Measurements from ENCODE around the gene RGCC.

Gene RGCC

DNA sequence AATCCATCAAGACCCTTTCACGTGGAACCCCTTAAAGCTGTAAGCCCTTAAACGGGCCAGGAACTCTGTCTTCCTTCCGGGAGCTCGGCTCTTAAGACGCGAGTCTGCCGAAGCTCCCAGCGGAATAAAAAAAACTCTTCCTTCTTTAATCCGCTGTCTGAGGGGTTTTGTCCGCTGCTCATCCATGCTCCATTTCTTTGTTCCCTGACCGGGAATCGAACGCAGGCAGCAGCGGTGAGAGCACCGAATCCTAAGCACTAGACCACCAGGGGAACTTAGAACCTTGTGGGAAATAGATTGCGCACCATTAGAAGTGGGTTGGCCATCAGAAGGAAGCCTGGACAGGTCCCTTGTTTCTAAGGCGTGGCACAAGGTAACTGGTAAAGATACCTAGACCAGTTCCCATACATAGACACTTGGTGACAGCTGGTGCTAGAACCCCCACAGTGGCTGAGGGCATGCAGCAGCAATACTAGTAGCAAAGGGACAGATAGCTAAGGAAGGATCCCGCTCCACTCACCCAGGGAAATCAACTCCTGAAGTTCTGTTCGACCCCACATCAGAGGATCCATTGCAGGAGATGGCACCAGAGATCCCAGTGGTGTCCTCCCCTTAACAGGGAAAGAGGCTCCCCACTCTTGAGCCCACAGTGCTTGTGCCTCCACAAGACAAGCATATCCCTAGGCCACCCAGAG lies 1.5 kb upstream of the RGCC start:
- DNase-seq, result no peak

DNA sequence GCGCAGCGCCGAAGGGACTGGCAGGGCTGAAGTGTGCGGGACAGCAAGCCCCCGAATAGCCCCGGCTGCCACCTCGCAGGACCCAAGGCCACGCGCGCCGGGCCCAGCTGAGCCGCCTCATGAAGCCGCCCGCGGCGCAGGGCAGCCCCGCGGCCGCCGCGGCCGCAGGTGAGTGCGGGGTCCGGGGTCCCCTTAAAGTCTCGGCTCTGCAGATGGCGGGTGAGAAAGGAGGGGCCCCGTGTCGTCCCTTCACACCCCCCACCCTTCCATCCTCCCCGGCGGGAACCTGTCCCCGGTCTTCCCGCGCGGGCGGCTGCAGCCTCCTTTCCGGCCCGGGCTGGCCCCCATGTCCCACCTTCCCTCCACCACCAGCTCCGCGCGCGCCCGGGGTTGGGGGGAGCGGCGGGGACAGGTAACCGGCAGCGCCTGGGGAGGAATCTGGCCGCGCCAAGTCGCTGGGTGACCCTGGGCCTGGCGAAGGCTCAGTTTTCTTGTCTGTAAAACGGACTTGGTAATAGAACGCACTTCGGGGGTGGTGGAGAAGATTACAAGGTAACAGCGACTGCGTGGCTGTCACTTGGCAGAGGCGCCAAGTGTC lies 338 bp downstream of the RGCC start:
- no peak for DNase-seq

DNA sequence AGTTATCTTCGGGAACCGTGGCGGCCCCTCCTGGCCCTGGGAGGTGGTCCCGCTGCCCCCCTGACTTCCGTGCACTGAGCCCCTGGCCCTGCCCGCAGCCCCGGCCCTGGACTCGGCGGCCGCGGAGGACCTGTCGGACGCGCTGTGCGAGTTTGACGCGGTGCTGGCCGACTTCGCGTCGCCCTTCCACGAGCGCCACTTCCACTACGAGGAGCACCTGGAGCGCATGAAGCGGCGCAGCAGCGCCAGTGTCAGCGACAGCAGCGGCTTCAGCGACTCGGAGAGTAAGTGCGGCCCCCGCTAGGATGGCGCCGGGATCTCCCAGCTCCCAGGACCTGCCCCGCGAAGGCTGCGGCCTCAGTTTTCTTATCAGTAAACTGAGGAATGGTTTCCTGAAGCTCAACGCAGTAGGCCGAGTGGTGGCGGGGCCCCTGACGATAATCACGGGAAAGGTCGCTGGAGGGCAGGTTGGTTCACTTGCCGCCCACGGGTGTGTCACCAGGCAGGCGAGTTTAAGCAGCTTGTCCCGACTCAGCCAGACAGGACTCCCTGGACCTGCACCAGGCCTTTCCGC lies 924 bp downstream of the RGCC start:
- no peak for DNase-seq

DNA sequence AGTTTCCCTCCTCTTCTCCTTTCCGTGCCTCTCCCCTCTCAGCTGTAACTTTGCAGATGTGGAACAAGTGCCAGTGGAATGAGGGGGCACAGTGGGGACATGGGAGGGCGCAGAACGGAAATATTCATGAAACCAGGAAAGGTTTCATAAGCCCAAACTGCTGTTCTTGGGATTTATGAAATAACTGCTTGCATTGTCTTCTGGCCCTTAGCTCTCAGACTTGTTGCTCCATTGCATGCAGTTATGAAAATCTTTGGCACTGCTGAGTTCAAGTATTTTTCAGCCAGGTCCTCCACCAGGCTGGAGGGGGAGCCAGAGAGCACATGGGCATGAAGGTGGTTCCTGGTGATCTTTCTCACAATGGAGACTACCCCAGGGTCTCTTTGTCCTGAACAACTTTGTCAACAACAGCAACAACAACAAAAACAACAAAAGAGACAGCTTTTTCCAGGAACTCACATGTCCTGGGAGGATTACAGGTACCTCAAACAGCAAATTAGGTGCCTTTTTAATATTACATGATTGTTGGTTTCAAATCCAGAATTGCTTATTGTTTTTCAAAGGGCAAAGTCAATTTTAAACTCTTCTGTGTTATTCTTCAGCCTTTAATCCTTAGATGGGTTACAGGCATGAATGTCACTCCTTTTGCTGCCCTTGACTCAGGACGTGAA lies 1.5 kb downstream of the RGCC start:
- DNase-seq, result no peak

DNA sequence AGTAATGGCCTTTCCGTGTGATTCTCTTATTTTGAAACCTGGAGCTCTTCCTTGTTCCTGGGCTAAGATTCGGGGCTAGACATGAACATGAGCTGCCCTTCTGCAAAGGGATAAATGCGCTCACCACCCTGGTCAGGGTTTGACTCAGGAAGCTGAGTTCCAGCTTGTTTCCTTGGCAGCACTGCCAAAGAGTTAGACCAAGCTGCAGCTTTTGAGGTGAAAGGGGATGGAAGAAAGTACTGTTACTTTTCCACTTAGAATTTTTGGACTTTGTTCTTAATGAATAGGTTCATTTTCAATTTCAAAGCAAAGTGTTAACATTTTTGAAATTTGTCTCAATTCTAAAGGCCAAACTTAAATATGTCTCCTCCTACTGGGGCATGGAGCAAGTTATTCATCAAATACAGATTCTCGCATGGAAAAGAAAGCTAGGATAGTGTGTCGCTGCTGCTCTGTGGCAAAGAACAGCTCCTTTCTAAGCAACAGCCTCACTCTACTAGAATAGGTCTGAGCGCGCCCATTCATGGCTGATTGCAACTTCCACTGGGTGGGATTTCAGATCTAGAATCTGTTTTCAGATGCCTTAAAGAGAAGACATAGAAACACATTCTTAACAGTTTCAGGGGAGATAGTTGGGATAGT lies 2.2 kb downstream of the RGCC start:
- no peak for DNase-seq

DNA sequence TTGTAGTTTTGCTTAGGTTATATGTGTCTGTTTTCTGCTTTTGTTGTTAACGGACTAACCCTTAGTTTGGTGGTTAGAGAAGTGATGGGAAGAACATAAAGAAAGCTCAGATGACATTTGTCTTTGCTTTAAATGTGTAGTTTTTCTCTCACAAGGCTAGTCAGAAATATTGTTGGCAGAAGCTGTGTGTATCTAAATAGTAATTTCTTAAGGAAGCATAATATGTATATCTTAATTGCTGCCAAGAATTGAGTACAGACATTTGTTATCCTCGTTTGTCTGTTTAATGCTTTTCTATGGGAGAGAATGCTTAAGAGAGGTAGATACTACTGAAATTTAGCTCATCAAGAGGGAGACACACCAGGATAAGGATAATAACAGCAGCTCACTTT lies 2.7 kb downstream of the RGCC start:
- DNase-seq, result no peak

DNA sequence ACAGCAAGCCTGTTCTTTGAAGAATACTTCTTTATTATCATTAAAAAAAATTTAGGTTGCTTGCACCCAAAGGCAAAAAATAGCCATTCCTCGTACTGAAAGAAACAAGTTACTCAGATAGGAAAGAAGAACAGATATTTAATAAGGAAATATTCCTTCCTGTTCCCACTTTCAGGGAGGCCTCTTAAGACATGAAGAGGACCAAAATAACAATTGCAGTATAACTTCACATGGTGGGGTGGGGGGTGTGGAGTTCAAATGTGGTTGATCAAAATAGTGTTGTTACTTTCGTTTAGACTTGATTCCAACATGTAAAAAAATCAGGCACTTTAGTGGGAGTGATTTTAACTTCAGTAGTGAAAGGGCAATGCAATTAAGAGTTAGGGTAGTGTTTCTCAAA lies 3.6 kb downstream of the RGCC start:
- no peak for DNase-seq

DNA sequence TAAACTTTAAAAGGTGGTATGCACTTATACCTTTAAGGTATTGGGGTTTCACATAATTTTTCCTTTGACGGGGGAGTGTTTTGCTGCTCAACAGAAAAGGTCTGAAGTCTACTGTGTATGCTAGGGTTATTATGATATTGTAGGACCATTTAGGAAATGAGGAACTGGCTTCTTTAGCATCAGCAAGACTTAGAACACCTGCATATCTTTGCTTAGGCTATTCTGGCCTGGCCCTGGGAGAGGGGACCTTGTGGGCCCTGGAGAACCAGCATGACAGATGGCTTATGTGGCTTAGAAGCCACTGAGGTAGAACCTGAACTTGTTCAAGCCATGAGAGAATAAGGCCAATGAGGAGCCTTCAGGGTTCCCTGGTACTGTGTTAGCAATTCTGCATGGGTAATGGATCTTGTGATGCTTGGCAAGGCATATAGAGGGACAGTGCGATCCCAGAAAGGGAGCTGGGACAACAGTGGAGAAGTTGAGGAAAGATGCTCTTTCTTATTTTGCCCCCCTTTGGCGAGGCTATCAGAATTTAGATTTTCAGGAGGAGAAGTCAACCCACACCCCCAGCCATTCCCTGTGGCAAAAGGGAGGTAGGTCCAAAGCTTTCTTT lies 4.3 kb downstream of the RGCC start:
- no peak for DNase-seq

DNA sequence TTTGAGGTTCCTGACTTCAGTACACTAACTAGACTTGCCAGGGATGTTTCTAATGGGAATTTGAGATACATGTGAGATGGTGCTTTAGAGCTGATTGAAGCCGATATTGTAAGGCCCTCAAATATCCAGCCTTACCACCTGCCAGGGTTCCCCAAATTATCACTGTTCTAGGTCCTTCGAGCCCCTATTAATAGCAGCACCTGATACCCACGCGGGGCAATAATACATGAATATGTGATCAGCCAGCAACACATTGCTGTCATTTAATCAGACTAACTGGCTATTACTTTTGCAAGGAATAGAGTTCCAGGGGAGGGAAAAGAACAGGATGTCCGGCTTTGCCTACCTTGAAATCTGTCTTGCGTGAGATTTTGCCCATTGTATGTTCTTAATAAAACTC lies 5.1 kb downstream of the RGCC start:
- no peak for DNase-seq

DNA sequence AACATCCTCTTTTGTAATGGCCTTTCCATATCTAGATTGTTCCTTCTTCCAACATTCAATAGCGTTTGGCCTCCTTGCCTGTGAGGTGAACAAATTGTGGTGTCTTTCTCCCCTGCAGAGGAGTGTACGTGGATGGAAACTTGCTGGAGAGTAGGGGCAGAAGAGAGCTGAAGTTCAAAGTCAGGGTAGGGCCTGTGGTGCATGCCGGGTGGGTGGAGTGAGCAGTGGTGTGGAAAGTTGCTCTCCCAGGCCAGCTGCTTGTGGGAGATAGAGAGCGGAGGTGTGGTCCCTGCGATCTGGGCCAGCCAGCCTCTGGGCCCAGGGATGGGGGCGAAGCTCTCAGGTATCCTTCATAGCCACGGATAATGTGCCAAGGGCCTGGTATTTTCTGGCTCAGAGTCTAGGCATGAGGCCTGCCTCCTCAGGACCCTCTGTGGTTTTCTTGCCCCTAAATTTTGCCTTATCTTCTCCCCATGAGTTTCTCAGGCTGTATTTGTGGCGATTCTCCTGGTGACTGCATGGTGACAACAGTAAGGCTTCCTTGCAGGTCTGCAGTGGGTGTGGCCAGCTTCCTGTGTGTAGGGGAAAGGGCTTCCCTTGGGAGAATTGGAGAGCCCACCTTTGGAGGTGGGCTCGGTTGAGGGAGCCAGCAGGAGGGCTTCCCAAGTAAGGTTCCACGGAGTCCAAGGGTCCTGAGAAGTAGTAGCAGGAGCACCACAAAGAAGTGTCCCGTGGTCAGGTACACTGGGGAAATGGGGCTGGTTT lies 6.7 kb downstream of the RGCC start:
- no peak for DNase-seq

DNA sequence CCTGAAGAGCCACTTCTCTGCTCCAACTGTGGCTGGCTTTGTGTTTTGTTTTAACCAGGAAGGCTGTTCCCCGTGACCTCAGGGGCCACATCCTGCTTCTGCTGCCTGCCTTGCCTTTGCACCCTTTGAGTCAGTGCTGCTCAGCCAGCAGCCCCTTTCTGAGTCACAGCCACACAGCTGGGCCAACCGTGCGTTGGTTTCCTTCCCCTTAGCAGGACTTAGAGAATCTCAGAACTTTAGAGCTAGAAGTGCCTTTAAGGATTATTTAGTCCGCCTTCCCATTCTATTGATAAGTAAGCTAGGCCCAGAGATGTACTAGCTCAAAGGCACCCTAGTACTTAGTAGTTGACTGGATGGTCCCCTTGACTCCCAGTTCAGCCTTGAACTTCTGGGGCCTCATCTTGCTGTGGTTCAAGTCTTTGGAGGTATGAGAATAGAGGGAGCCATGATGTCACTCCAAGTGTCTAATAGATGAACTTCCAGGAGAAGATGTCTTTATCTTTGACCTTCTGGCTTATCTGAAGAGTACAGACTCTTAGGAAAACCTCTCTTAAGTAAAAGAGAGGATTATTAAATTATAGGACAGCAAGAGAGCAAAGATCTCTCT lies 8.0 kb downstream of the RGCC start:
- no peak for DNase-seq

DNA sequence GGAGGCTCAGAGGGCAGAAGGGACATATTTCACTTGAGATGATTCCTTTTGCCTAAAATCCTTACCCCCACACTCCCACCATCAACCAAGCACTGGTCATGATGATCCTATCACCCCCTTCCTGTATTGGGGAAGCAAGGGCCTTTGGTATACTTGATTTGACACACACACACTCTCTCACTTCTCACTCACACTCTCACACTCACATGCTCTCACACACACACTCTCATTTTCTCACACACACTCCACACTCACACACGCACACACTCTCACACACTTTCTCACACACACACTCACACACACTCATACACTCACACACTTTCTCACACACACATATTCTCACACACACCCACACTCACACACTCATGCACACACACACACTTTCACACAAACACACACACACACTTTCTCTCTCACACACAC lies 8.6 kb downstream of the RGCC start:
- no peak for DNase-seq

DNA sequence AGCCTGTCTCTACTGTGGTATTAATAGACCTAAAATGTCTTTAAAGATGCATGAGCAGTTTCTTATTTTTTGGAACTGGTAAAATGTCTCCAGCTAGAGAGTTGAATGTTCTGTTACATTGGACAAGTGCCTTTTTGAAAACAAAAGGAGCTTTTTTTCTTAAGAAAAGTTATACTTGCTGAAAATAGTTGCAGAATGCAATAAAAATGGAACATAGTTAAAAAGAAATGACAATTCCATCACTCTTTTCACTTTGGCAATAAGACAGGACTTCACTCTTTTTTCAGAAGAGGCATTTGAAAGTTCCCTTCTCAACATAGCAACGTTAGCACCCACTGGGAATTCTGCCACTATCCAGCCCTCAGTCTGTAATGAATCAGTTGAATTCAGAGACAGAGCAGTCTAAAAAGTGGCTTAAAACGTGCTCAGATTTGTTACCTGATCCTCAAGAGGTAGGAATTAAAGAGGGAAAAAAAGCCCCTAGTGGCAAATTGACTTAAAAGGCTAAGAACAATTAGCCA lies 10.1 kb downstream of the RGCC start:
- DNase-seq, result no peak

DNA sequence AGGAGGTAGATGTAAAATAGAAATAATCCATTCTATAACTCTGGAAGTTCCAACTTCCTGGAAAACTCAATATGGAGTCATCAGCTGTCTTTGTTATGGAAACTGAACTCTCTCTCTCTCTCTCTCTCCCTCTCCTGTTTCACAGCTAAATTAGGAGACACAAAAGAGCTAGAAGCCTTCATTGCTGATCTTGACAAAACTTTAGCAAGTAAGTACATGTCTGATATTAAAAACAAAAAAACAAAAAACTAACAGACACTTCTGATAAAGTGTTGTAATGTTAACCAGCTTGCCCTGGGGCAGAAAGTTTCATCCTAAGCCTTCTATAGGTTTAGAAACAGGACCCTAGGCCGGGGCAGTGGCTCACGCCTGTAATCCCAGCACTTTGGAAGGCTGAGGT lies 11.3 kb downstream of the RGCC start:
- DNase-seq, result no peak

DNA sequence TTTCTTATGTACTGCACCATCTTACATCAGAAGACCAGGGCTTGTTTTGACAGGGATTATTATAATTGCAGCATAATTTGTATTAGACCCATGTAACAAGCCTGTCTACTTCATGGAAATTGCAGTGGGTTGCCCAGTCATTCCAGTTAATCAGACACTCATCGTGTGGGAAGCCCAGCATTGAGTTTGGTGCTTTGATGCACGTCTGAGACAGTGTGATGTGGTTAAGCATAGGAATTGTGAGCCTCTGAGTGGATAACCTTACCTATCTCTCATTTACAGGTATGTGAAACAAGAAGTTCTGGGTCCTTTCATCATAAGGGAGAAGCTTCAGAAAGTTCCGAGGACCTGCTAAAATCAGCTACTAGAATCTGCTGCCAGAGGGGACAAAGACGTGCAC lies 12.8 kb downstream of the RGCC start:
- no peak for DNase-seq

DNA sequence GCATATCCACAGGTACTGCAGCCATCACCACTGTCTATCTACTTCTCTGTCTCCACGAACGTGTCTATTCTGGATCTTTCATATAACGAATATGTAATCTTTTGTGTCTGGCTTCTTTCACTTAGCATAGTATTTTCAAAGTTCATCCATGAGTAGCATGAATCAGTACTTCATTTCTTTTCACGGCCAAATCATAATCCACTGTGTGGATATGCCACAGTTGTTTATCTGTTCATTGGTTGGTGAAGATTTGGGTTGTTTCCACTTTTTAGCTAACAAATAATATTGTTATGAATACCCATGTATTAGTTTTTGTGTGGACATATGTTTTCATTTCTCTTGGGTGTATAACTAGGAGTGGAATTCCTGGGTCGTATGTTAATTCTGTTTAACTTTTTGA lies 14.4 kb downstream of the RGCC start:
- no peak for DNase-seq

DNA sequence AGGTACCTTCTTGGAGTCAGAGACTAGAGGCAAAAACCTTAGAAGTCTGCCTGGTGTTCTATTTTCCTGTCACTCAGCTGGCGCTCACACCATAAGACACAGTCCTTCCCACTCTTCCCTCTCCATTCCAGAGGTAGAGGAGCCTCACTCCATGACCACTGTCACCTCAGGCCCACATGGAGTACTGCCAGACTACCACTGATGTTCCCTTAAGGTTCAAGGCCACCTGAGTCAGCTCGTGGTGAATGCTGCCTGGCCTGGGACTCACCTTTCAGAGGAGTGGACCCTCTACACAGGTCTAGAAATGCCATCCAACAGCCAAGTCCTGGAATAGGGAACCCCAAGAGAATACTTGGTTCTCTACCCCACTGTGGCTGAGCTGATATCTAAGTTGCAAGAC lies 29.9 kb downstream of the RGCC start:
- no peak for DNase-seq

DNA sequence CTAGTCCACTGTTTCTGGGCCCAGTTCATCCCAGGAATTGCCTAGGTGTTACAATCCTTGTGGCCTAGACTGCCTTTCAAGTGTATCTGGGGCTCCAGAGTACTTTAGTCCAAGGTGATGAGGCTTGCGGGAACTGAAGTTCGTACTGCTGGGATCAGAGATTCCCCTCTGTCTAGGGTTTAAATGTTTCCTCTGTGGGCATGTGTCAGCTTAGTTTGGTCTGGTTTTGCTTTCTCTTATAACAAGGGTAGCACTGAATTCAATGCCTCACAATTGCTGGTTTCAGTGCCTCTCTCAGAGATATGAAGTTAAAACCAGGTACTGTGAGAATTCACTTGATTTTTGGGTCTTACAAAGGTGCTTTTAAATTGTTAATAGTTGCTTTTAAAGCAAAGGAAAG lies 30.8 kb downstream of the RGCC start:
- DNase-seq, result no peak

DNA sequence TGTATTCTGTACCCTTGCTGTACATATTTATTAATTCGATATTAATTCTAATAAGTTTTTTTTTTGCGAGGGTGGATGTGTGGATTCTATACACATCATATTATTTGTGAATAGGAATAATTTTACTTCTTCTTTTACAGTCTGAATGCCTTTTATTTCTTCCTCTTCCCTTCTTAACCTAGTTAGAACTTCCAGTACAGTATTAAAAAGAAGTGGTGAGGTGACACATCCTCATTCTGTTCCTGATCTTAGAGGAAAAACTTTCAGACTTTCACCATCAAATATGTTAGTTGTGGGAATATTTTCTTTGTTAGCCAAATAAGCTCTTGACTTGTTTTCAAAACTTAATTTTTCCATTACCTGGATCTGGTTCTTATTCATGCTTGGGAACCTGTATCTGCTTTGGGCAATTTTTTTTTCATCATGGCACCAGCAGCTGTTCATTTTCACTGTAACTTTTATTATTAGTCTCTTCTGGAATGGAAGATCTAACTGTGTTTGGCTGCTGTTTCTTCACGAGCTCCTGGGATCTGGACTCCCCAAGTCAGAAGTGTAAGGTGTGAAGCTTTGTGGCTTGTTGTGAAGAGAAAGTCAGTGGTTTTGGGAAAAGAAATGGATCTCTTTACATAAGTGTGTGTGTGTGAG lies 33.1 kb downstream of the RGCC start:
- DNase-seq, result no peak

DNA sequence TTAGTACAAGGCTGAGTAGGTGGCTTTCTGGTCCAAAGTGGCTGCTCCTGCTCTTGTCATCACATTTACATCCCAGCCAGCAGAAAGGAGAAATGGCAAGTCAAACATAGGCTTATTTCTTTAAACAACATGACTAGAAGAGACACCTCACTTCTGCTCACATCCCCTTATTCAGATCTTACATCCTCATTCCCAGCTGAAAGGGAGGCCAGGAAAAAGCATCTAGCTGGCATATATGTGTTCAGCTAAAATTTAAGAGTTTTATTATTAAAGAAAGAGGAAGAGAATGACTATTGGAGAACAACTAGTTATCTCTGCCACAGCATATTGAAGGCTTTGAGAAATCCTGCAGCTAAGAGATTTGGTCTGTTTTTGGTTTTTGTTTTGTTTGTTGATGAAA lies 34.1 kb downstream of the RGCC start:
- no peak for DNase-seq
